Activated B cell treated with CpG ODN at 0.5 μM for 24 hours (primary cell): Measurements from ENCODE around the gene TMEM256. TPM values are rescaled to one million over a fixed set of nuclear protein-coding genes. Genes with fewer than 3 reads are reported as not detected.

Experiments
- ATAC-seq: fragments of 200-7000 bp; cut with Tn5 transposase; one replicate; pipeline ENCODE4 v1.10.0; 2021; ENCODE audit warnings: low read depth, mild to moderate bottlenecking, moderate library complexity
- CTCF ChIA-PET: fragments of 350-600 bp; sonication (Branson Sonifier 250); formaldehyde crosslinking; loops from one replicate; lab custom pipeline; 2021; ENCODE audit warnings: antibody characterized with exemption; lab: Charles Lee
- POLR2A ChIA-PET: fragments of 350-600 bp; sonication (Branson Sonifier 250); formaldehyde crosslinking; loops from one replicate; lab custom pipeline; 2021; ENCODE audit warnings: antibody characterized with exemption; lab: Charles Lee
- DNase-seq: peaks from one replicate; pipeline ENCODE4 v3.0.0; 2022
- H3K27ac Mint-ChIP-seq: one replicate; pipeline ENCODE4 v1.8.0; 2020; ENCODE audit warnings: mixed read lengths
- H3K27me3 Mint-ChIP-seq: one replicate; pipeline ENCODE4 v1.8.0; 2021; ENCODE audit warnings: mixed read lengths
- H3K36me3 Mint-ChIP-seq: one replicate; pipeline ENCODE4 v1.8.0; 2021; ENCODE audit warnings: low read depth, mixed read lengths
- H3K4me1 Mint-ChIP-seq: one replicate; pipeline ENCODE4 v1.8.0; 2021; ENCODE audit warnings: mixed read lengths
- H3K4me3 Mint-ChIP-seq: one replicate; pipeline ENCODE4 v1.8.0; 2020; ENCODE audit warnings: mild to moderate bottlenecking, mixed read lengths
- H3K9me3 Mint-ChIP-seq: one replicate; pipeline ENCODE4 v1.8.0; 2020; ENCODE audit warnings: mixed read lengths
- CTCF ChIP-seq: fragments of 200-600 bp; IDR thresholded peaks from one replicate; pipeline ENCODE4 v1.8.0; 2022; ENCODE audit warnings: antibody characterized with exemption, mild to moderate bottlenecking
- intact Hi-C: fragments of 100-400 bp; cut with micrococcal nuclease; formaldehyde crosslinking; loops from one replicate; pipeline ENCODE4 v1.15.1; 2024
- total RNA-seq: library from RNA; stranded (reverse); gene quantifications from 2 replicates; pipeline ENCODE4 v1.2.3, GENCODE V29; 2022

TMEM256 gene
- total RNA-seq, 1 donor from 2014 or later, result 98.2 TPM

DNA sequence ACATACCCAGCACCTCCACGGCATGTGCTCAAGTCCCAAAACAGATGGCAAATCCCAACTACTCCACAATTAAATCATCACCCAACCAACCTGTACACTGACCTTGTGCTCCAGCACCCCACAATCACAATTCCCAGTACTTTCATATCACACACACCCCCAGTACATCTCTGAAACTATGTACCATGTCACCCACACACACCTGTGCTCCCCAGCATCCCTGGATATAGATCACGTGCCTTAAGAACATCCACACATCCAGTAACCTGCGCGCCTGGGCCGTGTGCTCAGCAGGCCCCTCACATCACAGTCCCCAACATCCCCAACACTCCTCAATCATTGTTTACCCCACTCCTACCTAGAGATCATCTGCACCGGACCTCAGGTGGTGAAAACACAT is 5.8 kb upstream of the TMEM256 start:
- DNase-seq, result no peak
- no peak for ATAC-seq
- CTCF ChIA-PET, result no interaction called here
- no peak overlapping the region for H3K27ac Mint-ChIP-seq
- peaks cover 8% of the 10 kb centered on the region for H3K4me1 Mint-ChIP-seq
- POLR2A ChIA-PET, result interaction anchor here (1.4 kb wide), 1 partner anchor 25 kb away, joined by 4 read pairs; the partner anchor contains the start of gene TMEM102
- no peaks in the 10 kb centered on the region for H3K36me3 Mint-ChIP-seq
- H3K9me3 Mint-ChIP-seq, result no peaks in the 10 kb centered on the region
- H3K27me3 Mint-ChIP-seq, result peaks cover 18% of the 10 kb centered on the region
- H3K4me3 Mint-ChIP-seq, result no peak overlapping the region
- TF ChIP-seq CTCF, result no peak
- intact Hi-C loops, result no loop called here

- DNase-seq (no peak), ATAC-seq (no peak)
- H3K4me1 Mint-ChIP-seq, result peaks cover 8% of the 10 kb centered on the region
- ChIA-PET CTCF (no interaction called here), POLR2A (interaction anchor here (1.4 kb wide), 1 partner anchor 26 kb away, joined by 4 read pairs; the partner anchor contains the start of gene TMEM102)
- H3K27ac Mint-ChIP-seq, result no peak overlapping the region
- TF ChIP-seq CTCF, result no peak
- peaks cover 18% of the 10 kb centered on the region for H3K27me3 Mint-ChIP-seq
- H3K4me3 Mint-ChIP-seq, result no peak overlapping the region
- peaks cover 4% of the 10 kb centered on the region for H3K36me3 Mint-ChIP-seq
- intact Hi-C loops, result no loop called here
- H3K9me3 Mint-ChIP-seq, result no peaks in the 10 kb centered on the region
These were observed 5.0 kb upstream of the TMEM256 start for GRCh38 chr17:7408863-7409262.

GRCh38 chr17:7408252-7408727 is 4.4 kb upstream of the TMEM256 start:
- intact Hi-C loops, result no loop called here
- ChIA-PET POLR2A (interaction anchor here (1.4 kb wide), 1 partner anchor 27 kb away, joined by 4 read pairs; the partner anchor contains the start of gene TMEM102), CTCF (no interaction called here)
- DNase-seq (no peak), ATAC-seq (no peak)
- Mint-ChIP-seq H3K27me3 (peaks cover 18% of the 10 kb centered on the region), H3K4me1 (peaks cover 10% of the 10 kb centered on the region), H3K9me3 (no peaks in the 10 kb centered on the region), H3K4me3 (no peak overlapping the region), H3K36me3 (peaks cover 5% of the 10 kb centered on the region), H3K27ac (no peak overlapping the region)
- TF ChIP-seq CTCF, result no peak

GRCh38 chr17:7407485-7408251 is 3.8 kb upstream of the TMEM256 start, which contains the start of gene NLGN2:
TSS of gene NLGN2 (plus strand) at chr17:7407845. CDS start at chr17:7408256, 411 bp downstream.
- TF ChIP-seq CTCF, result no peak
- peak within 1 kb of the TSS; percentile 46 for H3K27ac Mint-ChIP-seq
- H3K36me3 Mint-ChIP-seq, result peaks cover 5% of the 10 kb centered on the region
- DNase-seq (no peak), ATAC-seq (no peak)
- intact Hi-C loops, result no loop called here
- POLR2A ChIA-PET, result interaction anchor here (0.6 to 1.4 kb wide), 2 partner anchors 16 to 53 kb away, joined by 3 to 5 read pairs; partner anchors contain the start of gene TMEM95
- H3K4me1 Mint-ChIP-seq, result peaks cover 16% of the 10 kb centered on the region
- H3K9me3 Mint-ChIP-seq, result no peaks in the 10 kb centered on the region
- H3K4me3 Mint-ChIP-seq, result no peak within 1 kb of the TSS
- peaks cover 18% of the 10 kb centered on the region for H3K27me3 Mint-ChIP-seq
- CTCF ChIA-PET, result no interaction called here

DNA sequence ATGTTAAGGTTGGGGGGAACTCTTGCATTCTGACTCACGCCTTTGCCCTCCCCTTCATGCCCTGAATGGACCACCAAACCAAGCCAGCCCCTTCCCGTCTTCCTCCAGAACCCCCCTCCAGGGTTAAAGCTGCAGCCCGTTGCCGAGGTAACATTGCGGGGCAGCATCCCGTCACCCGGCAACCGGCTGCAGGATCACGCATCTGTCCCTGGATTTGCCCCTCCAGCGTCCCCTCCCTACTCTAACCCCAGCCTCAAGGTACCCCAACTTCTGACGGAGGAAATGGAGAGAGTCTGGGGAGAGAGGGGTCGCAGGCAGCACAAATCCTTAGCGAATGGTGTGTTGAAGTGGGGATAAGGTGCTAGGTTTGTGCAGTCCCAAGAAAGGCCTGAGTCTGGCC is 3.2 kb upstream of the TMEM256 start:
- peaks cover 18% of the 10 kb centered on the region for H3K27me3 Mint-ChIP-seq
- H3K27ac Mint-ChIP-seq, result peak overlapping the region; percentile 46
- POLR2A ChIA-PET, result interaction anchor here (0.6 to 1.5 kb wide), 3 partner anchors 12 to 52 kb away, joined by 3 to 5 read pairs (median 5); partner anchors contain the start of genes PLSCR3 and TMEM95
- H3K36me3 Mint-ChIP-seq, result peaks cover 5% of the 10 kb centered on the region
- peaks cover 16% of the 10 kb centered on the region for H3K4me1 Mint-ChIP-seq
- H3K9me3 Mint-ChIP-seq, result no peaks in the 10 kb centered on the region
- CTCF ChIA-PET, result no interaction called here
- TF ChIP-seq CTCF, result no peak
- H3K4me3 Mint-ChIP-seq, result no peak overlapping the region
- intact Hi-C loops, result no loop called here
- DNase-seq (no peak), ATAC-seq (no peak)
